Brain microvascular endothelial cell (primary cell): ENCODE data around the gene DGKB.

Source experiments
- DNase-seq: peaks from one replicate; pipeline ENCODE4 v3.0.0-alpha.2; 2020
- H3K27ac ChIP-seq: fragments of 250-450 bp; sonication (Bioruptor Pico); 2 replicates; pipeline ENCODE4 v1.5.1; 2020; ENCODE audit warnings: mild to moderate bottlenecking, moderate library complexity
- H3K27me3 ChIP-seq: fragments of 250-450 bp; sonication (Bioruptor Pico); replicated peaks from 2 replicates; pipeline ENCODE4 v1.5.1; 2020; ENCODE audit warnings: mild to moderate bottlenecking
- H3K36me3 ChIP-seq: fragments of 250-450 bp; sonication (Bioruptor Pico); replicated peaks from 2 replicates; pipeline ENCODE4 v1.5.1; 2020; ENCODE audit warnings: mild to moderate bottlenecking
- H3K4me3 ChIP-seq: 2 replicates; pipeline ENCODE4 v1.5.1; 2011; ENCODE audit warnings: low read depth, mild to moderate bottlenecking, control low read depth, low read length, moderate library complexity
- CTCF ChIP-seq: IDR thresholded peaks from 2 replicates; pipeline ENCODE4 v1.5.1; 2011; ENCODE audit warnings: low read depth, mild to moderate bottlenecking, moderate library complexity, low read length, control low read depth, inconsistent platforms; ENCODE audit errors: missing control alignments
- in situ Hi-C: cut with HindIII; loops from 2 replicates; pipeline ENCODE4 v1.10.0; 2017; ENCODE audit warnings: low sequenced_read_pairs, low pct_ligation_motif_present

The DGKB gene

DNA sequence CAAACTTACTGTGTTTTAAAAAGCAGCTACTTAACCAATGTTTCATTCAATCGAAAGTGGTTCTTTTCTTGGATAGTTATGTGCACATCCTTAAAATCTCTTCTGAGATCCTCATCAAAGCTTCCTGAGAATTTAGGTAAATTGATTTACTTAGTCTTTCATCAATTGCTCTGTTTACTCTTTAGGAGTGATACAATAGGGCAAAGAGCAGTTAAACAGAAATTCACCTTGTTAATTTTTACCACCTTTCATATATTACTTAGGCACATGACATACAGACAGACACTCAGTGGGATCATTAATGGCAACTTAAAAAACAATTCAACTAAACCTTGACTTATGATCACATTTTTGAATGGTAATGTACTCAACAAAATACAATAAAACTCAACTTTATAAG lies 456.3 kb downstream of the DGKB start:
- DNase-seq = no peak

GRCh38 chr7:14438366-14438765 lies 464.2 kb downstream of the DGKB start:
- Histone ChIP-seq H3K27me3 (no peaks in the 10 kb centered on the region), H3K36me3 (no peaks in the 10 kb centered on the region), H3K4me3 (no peak overlapping the region), H3K27ac (no peak overlapping the region)
- no peak for DNase-seq
- in situ Hi-C loops = no loop called here
- TF ChIP-seq CTCF = no peak

More for the DNA sequence above, 456.3 kb downstream of the DGKB start:
- Histone ChIP-seq H3K27ac (no peak overlapping the region), H3K36me3 (no peaks in the 10 kb centered on the region), H3K27me3 (no peaks in the 10 kb centered on the region), H3K4me3 (no peak overlapping the region)
- in situ Hi-C loops = no loop called here
- TF ChIP-seq CTCF = no peak

- H3K27me3 ChIP-seq = no peaks in the 10 kb centered on the region
- in situ Hi-C loops = no loop called here
Observed at GRCh38 chr7:14436878-14437277, 465.7 kb downstream of the DGKB start.

DNA sequence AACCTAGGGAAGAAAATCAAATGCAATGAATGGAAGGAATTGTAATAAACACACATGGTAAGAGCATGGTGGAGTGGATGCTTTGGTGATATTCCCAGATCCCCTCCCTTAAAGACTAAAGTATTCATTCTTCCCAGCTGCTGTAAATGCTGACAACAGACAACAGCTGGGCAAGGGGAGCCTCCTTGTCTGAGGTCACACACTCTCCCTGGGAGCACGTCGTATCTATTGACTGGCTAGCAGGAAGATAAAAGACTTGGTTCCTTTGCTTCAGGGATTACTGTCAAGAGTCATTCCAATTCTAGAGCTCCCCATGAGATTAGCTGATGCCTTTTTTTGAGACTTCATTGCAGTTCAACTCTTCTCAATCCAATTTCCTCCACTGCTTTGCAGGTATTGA lies 469.6 kb downstream of the DGKB start:
- TF ChIP-seq CTCF = no peak
- DNase-seq = no peak
- Histone ChIP-seq H3K27me3 (no peaks in the 10 kb centered on the region), H3K27ac (no peak overlapping the region), H3K4me3 (no peak overlapping the region), H3K36me3 (no peaks in the 10 kb centered on the region)
- in situ Hi-C loops = no loop called here

More at GRCh38 chr7:14436878-14437277, 465.7 kb downstream of the DGKB start:
- H3K4me3 ChIP-seq = no peak overlapping the region
- H3K36me3 ChIP-seq = no peaks in the 10 kb centered on the region
- no peak overlapping the region for H3K27ac ChIP-seq
- no peak for DNase-seq
- TF ChIP-seq CTCF = no peak

DNA sequence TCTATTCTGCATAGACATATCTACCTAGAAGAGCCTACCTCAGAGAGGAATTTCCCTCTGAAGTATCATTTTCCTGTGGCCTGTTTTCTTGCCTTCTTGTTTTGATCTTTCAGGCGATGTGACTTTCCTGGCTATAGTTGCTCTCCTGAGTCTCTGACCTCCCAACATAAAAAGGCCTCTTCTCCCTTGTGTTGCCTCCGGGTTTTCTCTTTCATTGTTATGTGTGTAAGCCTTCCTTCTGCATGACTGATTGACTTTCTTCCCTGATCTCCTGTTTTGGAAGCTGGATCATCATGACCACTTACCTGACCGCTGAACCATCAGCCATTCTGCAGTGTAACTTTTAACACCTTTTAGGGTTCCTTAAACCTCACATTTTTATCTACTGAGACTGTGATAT lies 471.6 kb downstream of the DGKB start:
- no peaks in the 10 kb centered on the region for H3K27me3 ChIP-seq
- DNase-seq = no peak
- no peak overlapping the region for H3K4me3 ChIP-seq
- H3K36me3 ChIP-seq = no peaks in the 10 kb centered on the region
- in situ Hi-C loops = no loop called here
- TF ChIP-seq CTCF = no peak
- no peak overlapping the region for H3K27ac ChIP-seq

- Histone ChIP-seq H3K4me3 (no peak overlapping the region), H3K27ac (no peak overlapping the region), H3K27me3 (no peaks in the 10 kb centered on the region), H3K36me3 (no peaks in the 10 kb centered on the region)
- in situ Hi-C loops = no loop called here
- no peak for DNase-seq
- TF ChIP-seq CTCF = no peak
Observed at GRCh38 chr7:14425559-14425958, 477.0 kb downstream of the DGKB start.
